GM23248 (cell line): Measurements from ENCODE around the gene FAM83D. TPM values are rescaled to one million over a fixed set of nuclear protein-coding genes. Genes with fewer than 3 reads are reported as not detected.

Source experiments
- DNase-seq: peaks from one replicate; pipeline ENCODE4 v3.0.0-alpha.2; 2015
- H2AFZ ChIP-seq: fragments of 200-600 bp; sonication (generic); 2 replicates; pipeline ENCODE4 v1.6.1; 2016; ENCODE audit warnings: antibody characterized with exemption
- H3F3A ChIP-seq: fragments of 200-600 bp; sonication (generic); 2 replicates; pipeline ENCODE4 v1.6.1; 2016; ENCODE audit warnings: mild to moderate bottlenecking, antibody characterized with exemption, mixed run types; ENCODE audit not compliant: insufficient read depth
- H3K27ac ChIP-seq: fragments of 200-600 bp; sonication (generic); 2 replicates; pipeline ENCODE4 v1.5.1; 2016; ENCODE audit warnings: mild to moderate bottlenecking
- H3K27me3 ChIP-seq: fragments of 200-600 bp; sonication (generic); replicated peaks from 2 replicates; pipeline ENCODE4 v1.6.1; 2016; ENCODE audit warnings: mild to moderate bottlenecking; ENCODE audit not compliant: insufficient read depth
- H3K36me3 ChIP-seq: fragments of 200-600 bp; sonication (generic); 2 replicates; pipeline ENCODE4 v1.6.1; 2016; ENCODE audit warnings: low read depth, mild to moderate bottlenecking
- H3K4me1 ChIP-seq: fragments of 200-600 bp; sonication (generic); 2 replicates; pipeline ENCODE4 v1.6.1; 2016; ENCODE audit warnings: mild to moderate bottlenecking; ENCODE audit not compliant: insufficient read depth
- H3K4me2 ChIP-seq: fragments of 200-600 bp; sonication (generic); one replicate; pipeline ENCODE4 v1.6.1; 2016; ENCODE audit warnings: mild to moderate bottlenecking; ENCODE audit not compliant: unreplicated experiment
- H3K4me3 ChIP-seq: fragments of 200-600 bp; sonication (generic); 2 replicates; pipeline ENCODE4 v1.5.1; 2016; ENCODE audit warnings: mild to moderate bottlenecking
- H3K79me2 ChIP-seq: fragments of 200-600 bp; sonication (generic); 2 replicates; pipeline ENCODE4 v1.6.1; 2016; ENCODE audit warnings: mild to moderate bottlenecking; ENCODE audit not compliant: insufficient read depth
- H3K9ac ChIP-seq: fragments of 200-600 bp; sonication (generic); 2 replicates; pipeline ENCODE4 v1.6.1; 2016; ENCODE audit warnings: mild to moderate bottlenecking
- H3K9me2 ChIP-seq: fragments of 200-600 bp; sonication (generic); 2 replicates; pipeline ENCODE4 v1.6.1; 2016; ENCODE audit warnings: mixed run types, mild to moderate bottlenecking, moderate library complexity; ENCODE audit not compliant: insufficient read depth
- H3K9me3 ChIP-seq: fragments of 200-600 bp; sonication (generic); one replicate; pipeline ENCODE4 v1.6.1; 2017; ENCODE audit warnings: low read depth
- H4K20me1 ChIP-seq: fragments of 200-600 bp; sonication (generic); 2 replicates; pipeline ENCODE4 v1.6.0; 2016; ENCODE audit not compliant: insufficient read depth
- EZH2 ChIP-seq: fragments of 200-600 bp; sonication (generic); IDR thresholded peaks from 2 replicates; pipeline ENCODE4 v1.6.1; 2018; ENCODE audit warnings: antibody characterized with exemption, mild to moderate bottlenecking; ENCODE audit not compliant: insufficient read depth, poor library complexity, severe bottlenecking
- EZH2phosphoT487 ChIP-seq: fragments of 200-600 bp; sonication (generic); IDR thresholded peaks from 2 replicates; pipeline ENCODE4 v1.6.1; 2018; ENCODE audit warnings: antibody characterized with exemption, moderate library complexity, mild to moderate bottlenecking, low read depth; ENCODE audit not compliant: insufficient read depth
- WGBS, 2 experiments: methylation state at CpG; one replicate each; pipeline ENCODE4 v1.1.6; 2015 to 2017; ENCODE audit warnings: low lambda C conversion rate in 2 of 2, low coverage in 1 of 2; ENCODE audit errors: missing lambda C conversion rate in 2 of 2; 5-methylcytosine and 5-hydroxymethylcytosine counted together
- in situ Hi-C: fragments of 300-500 bp; cut with MboI; formaldehyde crosslinking; loops from 2 replicates; pipeline ENCODE4 v1.15.0; 2020
- polyA plus RNA-seq: library from polyadenylated mRNA; unstranded; fragments of >200 nt; fragmentation: Nextera tagmentation; extraction: Ambion mirVana; gene quantifications from 2 replicates; pipeline ENCODE4 v1.2.1, GENCODE V29; 2016
- total RNA-seq: library from RNA; depleted of rRNA; stranded (reverse); fragments of >200 nt; shearing (Covaris generic); gene quantifications from 2 replicates; pipeline ENCODE4 v1.2.3, GENCODE V29; 2014

Gene FAM83D
- total and polyA plus RNA-seq, 2 experiments from 2014 or later, result 11.4 to 18.2 TPM

DNA sequence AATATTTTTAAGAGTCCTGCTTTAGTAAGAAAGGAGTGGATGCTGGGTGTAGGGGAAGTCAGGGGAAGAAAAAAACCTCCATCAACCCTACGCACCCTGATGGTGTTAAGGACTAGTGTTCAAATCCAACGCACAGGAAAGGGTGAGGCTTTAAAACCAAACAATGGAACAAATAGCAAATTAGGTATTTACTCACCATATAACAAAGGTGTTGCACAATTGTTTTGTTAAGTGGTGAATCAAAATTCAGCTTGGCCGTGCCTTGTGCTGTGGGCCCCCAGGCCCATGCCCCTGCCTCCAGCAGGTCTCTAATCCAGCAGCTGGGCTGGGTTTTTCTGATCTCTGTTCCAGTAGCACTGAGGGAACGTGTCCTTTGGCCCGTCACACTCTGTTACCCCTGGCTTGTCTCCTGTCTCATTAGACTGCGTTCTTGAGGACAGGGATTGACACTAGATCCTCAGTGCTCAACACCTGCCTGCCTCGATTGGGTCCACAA lies 11.8 kb downstream of the FAM83D start:
- H3K79me2 ChIP-seq, result peaks cover 72% of the 10 kb centered on the region
- H3K27ac ChIP-seq, result no peak overlapping the region
- DNase-seq, result no peak
- no peak overlapping the region for H3K4me3 ChIP-seq
- H3K4me2 ChIP-seq, result no peak overlapping the region
- in situ Hi-C loops, result no loop called here
- H3K9ac ChIP-seq, result no peak overlapping the region
- no peaks in the 10 kb centered on the region for H4K20me1 ChIP-seq
- no peaks in the 10 kb centered on the region for H3K9me3 ChIP-seq
- peaks cover 5% of the 10 kb centered on the region for H3K4me1 ChIP-seq
- TF ChIP-seq EZH2, result no peak
- no peak for TF ChIP-seq EZH2phosphoT487
- H3K36me3 ChIP-seq, result no peaks in the 10 kb centered on the region
- 96 to 98% methylated on average over 7 of the region's 7 CpGs for WGBS, 2 experiments
- no peaks in the 10 kb centered on the region for H3F3A ChIP-seq
- no peaks in the 10 kb centered on the region for H3K27me3 ChIP-seq
- H2AFZ ChIP-seq, result no peak overlapping the region
- no peaks in the 10 kb centered on the region for H3K9me2 ChIP-seq

DNA sequence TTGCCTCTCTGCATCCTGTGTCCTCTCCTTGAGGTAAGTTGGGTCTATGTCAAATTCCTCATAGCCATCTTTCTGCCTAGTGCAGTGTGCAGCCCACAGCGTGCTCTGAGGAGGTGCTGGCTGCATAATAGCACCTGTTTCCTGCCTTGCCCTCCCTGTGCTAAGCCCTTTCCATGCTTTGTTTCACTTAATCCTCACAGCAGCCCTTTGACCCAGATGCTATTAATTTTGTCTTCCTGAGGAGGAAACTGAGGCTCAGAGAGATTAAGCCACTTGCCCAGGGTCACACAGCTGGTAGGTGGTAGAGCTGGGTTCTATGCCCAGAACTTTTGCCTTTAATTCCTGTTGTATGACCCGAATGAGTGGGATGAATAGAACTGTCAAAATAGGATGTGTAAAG lies 13.5 kb downstream of the FAM83D start:
- peaks cover 55% of the 10 kb centered on the region for H3K79me2 ChIP-seq
- no peaks in the 10 kb centered on the region for H3K27me3 ChIP-seq
- DNase-seq, result no peak
- no peaks in the 10 kb centered on the region for H3K36me3 ChIP-seq
- no peak overlapping the region for H3K4me3 ChIP-seq
- TF ChIP-seq EZH2phosphoT487 (no peak), EZH2 (no peak)
- H3K9me2 ChIP-seq, result no peaks in the 10 kb centered on the region
- H3F3A ChIP-seq, result no peaks in the 10 kb centered on the region
- no peaks in the 10 kb centered on the region for H3K9me3 ChIP-seq
- no peak overlapping the region for H3K9ac ChIP-seq
- no peaks in the 10 kb centered on the region for H4K20me1 ChIP-seq
- 96 to 98% methylated on average over 2 of the region's 2 CpGs for WGBS, 2 experiments
- H3K27ac ChIP-seq, result no peak overlapping the region
- in situ Hi-C loops, result no loop called here
- no peak overlapping the region for H3K4me2 ChIP-seq
- no peak overlapping the region for H2AFZ ChIP-seq
- H3K4me1 ChIP-seq, result peaks cover 5% of the 10 kb centered on the region; the same call in 1 of the 2 replicates

DNA sequence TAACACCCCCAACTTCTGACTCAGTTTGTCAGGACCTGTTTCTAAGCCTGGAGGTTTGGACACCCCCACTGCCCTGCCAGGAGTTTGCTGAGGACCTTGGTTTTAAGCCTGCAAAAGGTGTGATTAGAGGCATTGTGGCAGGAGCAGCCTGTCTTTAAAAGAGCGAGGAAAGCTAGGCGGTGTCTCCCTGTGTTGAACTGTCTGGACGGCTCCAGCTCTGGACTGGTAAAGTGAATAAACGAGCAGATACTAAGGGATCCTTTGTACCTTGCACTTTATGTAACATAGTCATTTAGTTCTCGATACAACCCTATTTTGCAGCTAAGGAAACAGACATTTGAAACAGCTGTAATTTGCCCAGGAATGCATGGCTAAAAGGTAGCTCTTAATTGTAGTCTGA lies 14.4 kb downstream of the FAM83D start:
- 90 to 92% methylated on average over 5 of the region's 5 CpGs for WGBS, 2 experiments
- Histone ChIP-seq H3K9me3 (no peaks in the 10 kb centered on the region), H3K4me3 (no peak overlapping the region), H3K9ac (no peak overlapping the region), H3K4me2 (no peak overlapping the region), H2AFZ (no peak overlapping the region), H3K27me3 (no peaks in the 10 kb centered on the region), H3K4me1 (peaks cover 3% of the 10 kb centered on the region; the same call in 1 of the 2 replicates), H3K27ac (no peak overlapping the region), H3K36me3 (no peaks in the 10 kb centered on the region), H3K9me2 (no peaks in the 10 kb centered on the region), H3F3A (no peaks in the 10 kb centered on the region), H3K79me2 (peaks cover 46% of the 10 kb centered on the region), H4K20me1 (no peaks in the 10 kb centered on the region)
- DNase-seq, result no peak
- TF ChIP-seq EZH2phosphoT487 (no peak), EZH2 (no peak)
- in situ Hi-C loops, result no loop called here

DNA sequence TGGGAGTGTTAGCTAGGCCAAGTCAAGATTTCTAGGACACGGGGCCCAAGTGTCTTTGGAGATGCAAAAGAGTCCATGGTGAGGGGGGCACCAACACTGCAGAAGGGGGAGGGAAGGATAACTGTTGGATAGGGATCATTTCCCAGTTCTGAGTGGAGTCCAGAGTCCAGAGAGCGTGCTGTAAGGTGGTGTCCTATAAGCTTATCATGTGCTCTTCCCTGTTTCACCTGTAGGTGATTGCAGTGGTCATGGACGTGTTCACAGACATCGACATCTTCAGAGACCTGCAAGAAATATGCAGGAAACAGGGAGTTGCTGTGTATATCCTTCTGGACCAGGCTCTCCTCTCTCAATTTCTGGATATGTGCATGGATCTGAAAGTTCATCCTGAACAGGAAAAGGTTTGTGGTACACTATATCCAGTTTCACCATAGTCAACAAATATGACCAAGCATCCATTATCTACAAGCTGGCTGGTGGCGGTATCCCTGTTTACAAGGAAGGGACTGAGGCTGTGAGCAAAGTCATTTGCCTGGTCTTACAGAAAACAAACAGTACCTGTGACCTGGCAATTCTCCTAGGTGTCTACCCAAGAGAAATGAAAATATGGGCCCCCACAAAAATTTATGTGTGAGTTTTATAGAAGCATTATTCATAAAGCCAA lies 15.6 kb downstream of the FAM83D start:
- no peak for DNase-seq
- 98 to 100% methylated on average over 5 of the region's 5 CpGs for WGBS, 2 experiments
- Histone ChIP-seq H4K20me1 (no peaks in the 10 kb centered on the region), H3K9me2 (no peaks in the 10 kb centered on the region), H3K79me2 (peaks cover 33% of the 10 kb centered on the region), H3F3A (no peaks in the 10 kb centered on the region), H3K4me1 (no peaks in the 10 kb centered on the region), H3K9ac (no peak overlapping the region), H3K4me3 (no peak overlapping the region), H3K27me3 (no peaks in the 10 kb centered on the region), H3K27ac (no peak overlapping the region), H3K36me3 (no peaks in the 10 kb centered on the region), H3K4me2 (no peak overlapping the region), H3K9me3 (no peaks in the 10 kb centered on the region), H2AFZ (no peak overlapping the region)
- in situ Hi-C loops, result no loop called here
- no peak for TF ChIP-seq EZH2
- no peak for TF ChIP-seq EZH2phosphoT487

DNA sequence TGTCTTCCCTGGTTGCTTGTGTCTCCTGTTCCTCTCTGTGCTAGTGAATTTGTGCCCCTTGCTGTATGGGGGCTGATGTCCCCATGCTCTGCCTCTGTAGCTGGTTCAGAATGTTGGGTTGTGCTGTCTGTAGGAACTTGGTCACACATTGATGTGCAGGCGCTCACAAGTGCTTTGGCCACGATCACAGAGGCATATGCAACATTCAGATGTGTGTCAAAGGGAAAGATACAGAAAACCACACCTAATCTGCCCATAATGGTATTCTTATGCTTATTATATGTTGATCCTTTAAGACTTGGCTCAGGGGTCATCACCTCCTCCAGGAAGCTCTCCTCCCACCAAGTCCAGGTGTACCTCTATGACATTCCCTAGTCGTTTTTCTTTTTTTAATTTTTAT lies 18.8 kb downstream of the FAM83D start:
- Histone ChIP-seq H3K9me3 (no peaks in the 10 kb centered on the region), H3K4me1 (no peaks in the 10 kb centered on the region), H3K27ac (no peak overlapping the region), H3K9ac (no peak overlapping the region), H3K4me3 (no peak overlapping the region), H3K9me2 (no peaks in the 10 kb centered on the region), H3K4me2 (no peak overlapping the region), H4K20me1 (no peaks in the 10 kb centered on the region), H3F3A (no peaks in the 10 kb centered on the region), H2AFZ (no peak overlapping the region), H3K79me2 (0 out of 2 replicates have a peak, but pooled peaks cover 3% of the 10 kb centered on the region), H3K27me3 (no peaks in the 10 kb centered on the region), H3K36me3 (no peaks in the 10 kb centered on the region)
- TF ChIP-seq EZH2phosphoT487, result no peak
- TF ChIP-seq EZH2, result no peak
- in situ Hi-C loops, result no loop called here
- 74 to 81% methylated on average over 3 of the region's 3 CpGs for WGBS, 2 experiments
- no peak for DNase-seq
